ENCODE measurements around the gene POR. TPM values are rescaled to one million over a fixed set of nuclear protein-coding genes. Genes with fewer than 3 reads are reported as not detected.
A peak's percentile ranks its signal among the peaks of the same experiment; 100 is the strongest.

The POR gene
- polyA plus RNA-seq, 1 of the 3 experiments (the other 2 are of a cell fraction): 68.7 TPM

- Histone ChIP-seq H4K20me1 (ENCODE audit: insufficient read depth) (no peaks in the 10 kb centered on the region), H3K27me3 (ENCODE audit: insufficient read depth) (no peaks in the 10 kb centered on the region), H3K27ac (ENCODE audit: low read depth in 2 of 2, low read length in 1 of 2) (no peak overlapping the region), H3F3A (replicated peaks; ENCODE audit: insufficient read depth) (no peaks in the 10 kb centered on the region), H3K4me2 (no peak overlapping the region), H3K9me3 (no peaks in the 10 kb centered on the region), H3K9ac (no peak overlapping the region), H3K9me2 (no peaks in the 10 kb centered on the region), H2AFZ (ENCODE audit: low read depth) (no peak overlapping the region), H3K79me2 (ENCODE audit: insufficient read depth) (no peaks in the 10 kb centered on the region), H3K4me1 (ENCODE audit: control insufficient read depth in 1 of 2, insufficient read depth in 2 of 2, low read depth in 1 of 2, low read length in 1 of 2) (peaks cover 0 to 13% of the 10 kb centered on the region in 2 experiments; a peak in 1 of 4 replicates), H3K36me3 (replicated peaks in 1 of 2; ENCODE audit: control insufficient read depth in 1 of 2, insufficient read depth in 2 of 2, low read length in 1 of 2) (peaks cover 13 to 58% of the 10 kb centered on the region in 2 experiments), H3K4me3 (ENCODE audit: low read depth in 2 of 2, low read length in 1 of 2) (no peak overlapping the region)
- DNase-seq: peak; percentile 37
- 93% methylated on average over 15 of the region's 20 CpGs for WGBS (ENCODE audit: low lambda C conversion rate)
- no peak for TF ChIP-seq USF1 (IDR thresholded peaks at IDR 0.05; ENCODE audit: borderline replicate concordance, low read depth)
- TF ChIP-seq EZH2phosphoT487 (IDR thresholded peaks at IDR 0.05; ENCODE audit: borderline replicate concordance, low read depth): no peak
- no peak for TF ChIP-seq NRF1 (IDR thresholded peaks at IDR 0.05; ENCODE audit: low read depth, low read length)
- no peak for TF ChIP-seq RCOR1 (IDR thresholded peaks at IDR 0.05; ENCODE audit: low read length)
- TF ChIP-seq JUND (IDR thresholded peaks at IDR 0.05): no peak
- ChIA-PET POLR2A (no interaction called here), CTCF (interaction anchor here (1.2 kb wide), 1 partner anchor 11 kb away, joined by 4 read pairs; no protein-coding TSS in a partner anchor)
Measured at GRCh38 chr7:75986147-75986781, 71.3 kb downstream of the POR start.

DNA sequence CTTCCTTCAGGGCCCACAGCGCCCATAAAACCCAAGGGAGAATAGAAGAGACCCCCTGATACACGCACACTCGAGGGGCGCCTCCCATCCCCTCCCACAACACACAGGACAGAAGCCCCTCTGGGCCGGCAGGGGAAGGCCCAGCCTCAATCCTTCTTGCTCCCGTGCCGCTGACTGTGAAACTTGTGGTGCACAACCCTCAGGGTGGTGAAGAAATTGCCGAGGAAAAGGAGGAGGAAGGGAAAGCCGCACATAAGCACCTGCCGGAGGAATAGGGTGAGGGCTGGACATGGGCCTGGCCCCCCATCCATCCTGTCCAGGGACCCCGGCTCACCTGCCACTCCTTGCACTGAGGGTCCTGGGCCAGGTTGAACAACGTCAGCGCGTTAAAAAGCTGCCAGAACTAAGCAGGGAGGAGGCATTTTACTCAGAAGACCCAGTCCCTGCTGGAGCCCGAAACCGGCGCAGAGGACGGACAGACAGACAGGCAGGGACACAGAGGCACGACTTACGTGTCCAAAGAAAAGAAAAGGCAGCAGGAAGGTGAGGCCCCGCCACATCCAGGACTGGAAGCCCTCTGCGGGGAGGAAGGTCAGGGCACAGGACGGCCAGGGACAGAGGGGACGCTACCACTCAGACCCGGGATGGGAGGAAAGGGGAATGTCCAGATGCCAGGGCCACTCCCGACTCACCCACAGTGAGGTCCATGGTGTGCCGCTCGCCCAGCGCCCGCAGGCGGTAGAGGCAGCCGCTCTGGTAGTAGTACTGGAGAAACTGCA, 72.3 kb downstream of the POR start:
- no peaks in the 10 kb centered on the region for H4K20me1 ChIP-seq (ENCODE audit: insufficient read depth)
- peaks cover 13 to 49% of the 10 kb centered on the region in 2 experiments for H3K36me3 ChIP-seq (replicated peaks in 1 of 2; ENCODE audit: control insufficient read depth in 1 of 2, insufficient read depth in 2 of 2, low read length in 1 of 2)
- TF ChIP-seq POLR2AphosphoS5 (IDR thresholded peaks at IDR 0.05; ENCODE audit: low read depth, low read length): no peak
- TF ChIP-seq CHD2 (IDR thresholded peaks at IDR 0.05; ENCODE audit: low read length, partially characterized antibody): no peak
- TF ChIP-seq RAD21 (IDR thresholded peaks at IDR 0.05; ENCODE audit: low read length): no peak
- no peak for TF ChIP-seq RCOR1 (IDR thresholded peaks at IDR 0.05; ENCODE audit: low read length)
- no peak for TF ChIP-seq FOSL2 (IDR thresholded peaks at IDR 0.05; ENCODE audit: borderline replicate concordance, low read depth)
- TF ChIP-seq TEAD4 (IDR thresholded peaks at IDR 0.05; ENCODE audit: borderline replicate concordance, insufficient read depth): no peak
- TF ChIP-seq CTCF (IDR thresholded peaks at IDR 0.05): no peak
- TF ChIP-seq USF1 (IDR thresholded peaks at IDR 0.05; ENCODE audit: borderline replicate concordance, low read depth): no peak
- no peak for TF ChIP-seq RFX5 (IDR thresholded peaks at IDR 0.05; ENCODE audit: low read length)
- TF ChIP-seq MAX (IDR thresholded peaks at IDR 0.05; ENCODE audit: low read depth): no peak
- TF ChIP-seq NFIC (IDR thresholded peaks at IDR 0.05; ENCODE audit: borderline replicate concordance): no peak
- no peak for TF ChIP-seq FOXJ3 (CRISPR knock-in tag; IDR thresholded peaks at IDR 0.05)
- no peak for TF ChIP-seq GABPA (IDR thresholded peaks at IDR 0.05; ENCODE audit: low read depth)
- TF ChIP-seq, protein P1, sequence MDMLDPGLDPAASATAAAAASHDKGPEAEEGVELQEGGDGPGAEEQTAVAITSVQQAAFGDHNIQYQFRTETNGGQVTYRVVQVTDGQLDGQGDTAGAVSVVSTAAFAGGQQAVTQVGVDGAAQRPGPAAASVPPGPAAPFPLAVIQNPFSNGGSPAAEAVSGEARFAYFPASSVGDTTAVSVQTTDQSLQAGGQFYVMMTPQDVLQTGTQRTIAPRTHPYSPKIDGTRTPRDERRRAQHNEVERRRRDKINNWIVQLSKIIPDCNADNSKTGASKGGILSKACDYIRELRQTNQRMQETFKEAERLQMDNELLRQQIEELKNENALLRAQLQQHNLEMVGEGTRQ (IDR thresholded peaks at IDR 0.05; ENCODE audit: borderline replicate concordance, low read depth, low read length): no peak
- no peak for TF ChIP-seq YY1 (IDR thresholded peaks at IDR 0.05; ENCODE audit: low read depth)
- H3K4me1 ChIP-seq (ENCODE audit: control insufficient read depth in 1 of 2, insufficient read depth in 2 of 2, low read depth in 1 of 2, low read length in 1 of 2): peaks cover 0 to 13% of the 10 kb centered on the region in 2 experiments; a peak in 1 of 4 replicates
- H3K9me3 ChIP-seq: no peaks in the 10 kb centered on the region
- no peaks in the 10 kb centered on the region for H3K9me2 ChIP-seq
- H3K4me2 ChIP-seq: no peak overlapping the region
- no peak overlapping the region for H3K27ac ChIP-seq (ENCODE audit: low read depth in 2 of 2, low read length in 1 of 2)
- peak; percentile 41 for DNase-seq
- H2AFZ ChIP-seq (ENCODE audit: low read depth): no peak overlapping the region
- POLR2A ChIA-PET: no interaction called here
- H3F3A ChIP-seq (replicated peaks; ENCODE audit: insufficient read depth): no peaks in the 10 kb centered on the region
- 94% methylated on average over 26 of the region's 32 CpGs for WGBS (ENCODE audit: low lambda C conversion rate)
- H3K9ac ChIP-seq: no peak overlapping the region
- no peaks in the 10 kb centered on the region for H3K79me2 ChIP-seq (ENCODE audit: insufficient read depth)
- H3K27me3 ChIP-seq (ENCODE audit: insufficient read depth): no peaks in the 10 kb centered on the region
- H3K4me3 ChIP-seq (ENCODE audit: low read depth in 2 of 2, low read length in 1 of 2): no peak overlapping the region
- CTCF ChIA-PET: interaction anchor here (1.2 kb wide), 1 partner anchor 12 kb away, joined by 4 read pairs; no protein-coding TSS in a partner anchor
